Measurements from ENCODE around the gene ARID4A. TPM values are rescaled to one million over a fixed set of nuclear protein-coding genes. Genes with fewer than 3 reads are reported as not detected.

ARID4A gene
- total and polyA plus RNA-seq, 9 of the 15 experiments (the other 6 are each of a cell fraction or from before 2014, with no cell fraction given): 2.4 to 11.5 (median 8.7) TPM

DNA sequence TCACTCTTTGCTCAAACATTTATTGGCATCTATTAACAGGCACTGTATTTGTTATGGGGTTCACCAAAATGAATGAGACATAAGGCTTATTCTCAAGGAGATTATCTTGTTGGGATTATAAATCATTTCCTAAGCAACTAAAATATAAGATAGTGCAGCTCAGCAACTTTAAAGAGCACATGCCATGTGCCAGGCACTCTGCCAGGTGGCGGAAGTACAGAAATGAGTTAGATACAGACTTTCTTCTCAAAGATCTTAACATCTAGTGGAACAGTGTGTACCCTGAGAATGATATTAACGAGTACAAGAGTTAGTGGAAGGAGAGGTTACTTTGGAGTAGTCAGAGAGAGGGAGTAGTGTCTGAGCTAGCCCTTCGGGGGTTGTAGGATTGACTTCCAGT is 68.9 kb downstream of the ARID4A start:
- ATAC-seq: no peak
- TF ChIP-seq CBX3 (IDR thresholded peaks at IDR 0.05; ENCODE audit: borderline replicate concordance in 1 of 2, low read length in 2 of 2) (no peak), RBFOX2 (IDR thresholded peaks at IDR 0.05; ENCODE audit: low read depth, low read length) (no peak), TAF7 (tag; IDR thresholded peaks at IDR 0.05) (no peak)
- TF ChIP-seq, protein P1, sequence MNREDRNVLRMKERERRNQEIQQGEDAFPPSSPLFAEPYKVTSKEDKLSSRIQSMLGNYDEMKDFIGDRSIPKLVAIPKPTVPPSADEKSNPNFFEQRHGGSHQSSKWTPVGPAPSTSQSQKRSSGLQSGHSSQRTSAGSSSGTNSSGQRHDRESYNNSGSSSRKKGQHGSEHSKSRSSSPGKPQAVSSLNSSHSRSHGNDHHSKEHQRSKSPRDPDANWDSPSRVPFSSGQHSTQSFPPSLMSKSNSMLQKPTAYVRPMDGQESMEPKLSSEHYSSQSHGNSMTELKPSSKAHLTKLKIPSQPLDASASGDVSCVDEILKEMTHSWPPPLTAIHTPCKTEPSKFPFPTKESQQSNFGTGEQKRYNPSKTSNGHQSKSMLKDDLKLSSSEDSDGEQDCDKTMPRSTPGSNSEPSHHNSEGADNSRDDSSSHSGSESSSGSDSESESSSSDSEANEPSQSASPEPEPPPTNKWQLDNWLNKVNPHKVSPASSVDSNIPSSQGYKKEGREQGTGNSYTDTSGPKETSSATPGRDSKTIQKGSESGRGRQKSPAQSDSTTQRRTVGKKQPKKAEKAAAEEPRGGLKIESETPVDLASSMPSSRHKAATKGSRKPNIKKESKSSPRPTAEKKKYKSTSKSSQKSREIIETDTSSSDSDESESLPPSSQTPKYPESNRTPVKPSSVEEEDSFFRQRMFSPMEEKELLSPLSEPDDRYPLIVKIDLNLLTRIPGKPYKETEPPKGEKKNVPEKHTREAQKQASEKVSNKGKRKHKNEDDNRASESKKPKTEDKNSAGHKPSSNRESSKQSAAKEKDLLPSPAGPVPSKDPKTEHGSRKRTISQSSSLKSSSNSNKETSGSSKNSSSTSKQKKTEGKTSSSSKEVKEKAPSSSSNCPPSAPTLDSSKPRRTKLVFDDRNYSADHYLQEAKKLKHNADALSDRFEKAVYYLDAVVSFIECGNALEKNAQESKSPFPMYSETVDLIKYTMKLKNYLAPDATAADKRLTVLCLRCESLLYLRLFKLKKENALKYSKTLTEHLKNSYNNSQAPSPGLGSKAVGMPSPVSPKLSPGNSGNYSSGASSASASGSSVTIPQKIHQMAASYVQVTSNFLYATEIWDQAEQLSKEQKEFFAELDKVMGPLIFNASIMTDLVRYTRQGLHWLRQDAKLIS (CRISPR knock-in tag; IDR thresholded peaks at IDR 0.05): no peak
- TF ChIP-seq, protein P2, sequence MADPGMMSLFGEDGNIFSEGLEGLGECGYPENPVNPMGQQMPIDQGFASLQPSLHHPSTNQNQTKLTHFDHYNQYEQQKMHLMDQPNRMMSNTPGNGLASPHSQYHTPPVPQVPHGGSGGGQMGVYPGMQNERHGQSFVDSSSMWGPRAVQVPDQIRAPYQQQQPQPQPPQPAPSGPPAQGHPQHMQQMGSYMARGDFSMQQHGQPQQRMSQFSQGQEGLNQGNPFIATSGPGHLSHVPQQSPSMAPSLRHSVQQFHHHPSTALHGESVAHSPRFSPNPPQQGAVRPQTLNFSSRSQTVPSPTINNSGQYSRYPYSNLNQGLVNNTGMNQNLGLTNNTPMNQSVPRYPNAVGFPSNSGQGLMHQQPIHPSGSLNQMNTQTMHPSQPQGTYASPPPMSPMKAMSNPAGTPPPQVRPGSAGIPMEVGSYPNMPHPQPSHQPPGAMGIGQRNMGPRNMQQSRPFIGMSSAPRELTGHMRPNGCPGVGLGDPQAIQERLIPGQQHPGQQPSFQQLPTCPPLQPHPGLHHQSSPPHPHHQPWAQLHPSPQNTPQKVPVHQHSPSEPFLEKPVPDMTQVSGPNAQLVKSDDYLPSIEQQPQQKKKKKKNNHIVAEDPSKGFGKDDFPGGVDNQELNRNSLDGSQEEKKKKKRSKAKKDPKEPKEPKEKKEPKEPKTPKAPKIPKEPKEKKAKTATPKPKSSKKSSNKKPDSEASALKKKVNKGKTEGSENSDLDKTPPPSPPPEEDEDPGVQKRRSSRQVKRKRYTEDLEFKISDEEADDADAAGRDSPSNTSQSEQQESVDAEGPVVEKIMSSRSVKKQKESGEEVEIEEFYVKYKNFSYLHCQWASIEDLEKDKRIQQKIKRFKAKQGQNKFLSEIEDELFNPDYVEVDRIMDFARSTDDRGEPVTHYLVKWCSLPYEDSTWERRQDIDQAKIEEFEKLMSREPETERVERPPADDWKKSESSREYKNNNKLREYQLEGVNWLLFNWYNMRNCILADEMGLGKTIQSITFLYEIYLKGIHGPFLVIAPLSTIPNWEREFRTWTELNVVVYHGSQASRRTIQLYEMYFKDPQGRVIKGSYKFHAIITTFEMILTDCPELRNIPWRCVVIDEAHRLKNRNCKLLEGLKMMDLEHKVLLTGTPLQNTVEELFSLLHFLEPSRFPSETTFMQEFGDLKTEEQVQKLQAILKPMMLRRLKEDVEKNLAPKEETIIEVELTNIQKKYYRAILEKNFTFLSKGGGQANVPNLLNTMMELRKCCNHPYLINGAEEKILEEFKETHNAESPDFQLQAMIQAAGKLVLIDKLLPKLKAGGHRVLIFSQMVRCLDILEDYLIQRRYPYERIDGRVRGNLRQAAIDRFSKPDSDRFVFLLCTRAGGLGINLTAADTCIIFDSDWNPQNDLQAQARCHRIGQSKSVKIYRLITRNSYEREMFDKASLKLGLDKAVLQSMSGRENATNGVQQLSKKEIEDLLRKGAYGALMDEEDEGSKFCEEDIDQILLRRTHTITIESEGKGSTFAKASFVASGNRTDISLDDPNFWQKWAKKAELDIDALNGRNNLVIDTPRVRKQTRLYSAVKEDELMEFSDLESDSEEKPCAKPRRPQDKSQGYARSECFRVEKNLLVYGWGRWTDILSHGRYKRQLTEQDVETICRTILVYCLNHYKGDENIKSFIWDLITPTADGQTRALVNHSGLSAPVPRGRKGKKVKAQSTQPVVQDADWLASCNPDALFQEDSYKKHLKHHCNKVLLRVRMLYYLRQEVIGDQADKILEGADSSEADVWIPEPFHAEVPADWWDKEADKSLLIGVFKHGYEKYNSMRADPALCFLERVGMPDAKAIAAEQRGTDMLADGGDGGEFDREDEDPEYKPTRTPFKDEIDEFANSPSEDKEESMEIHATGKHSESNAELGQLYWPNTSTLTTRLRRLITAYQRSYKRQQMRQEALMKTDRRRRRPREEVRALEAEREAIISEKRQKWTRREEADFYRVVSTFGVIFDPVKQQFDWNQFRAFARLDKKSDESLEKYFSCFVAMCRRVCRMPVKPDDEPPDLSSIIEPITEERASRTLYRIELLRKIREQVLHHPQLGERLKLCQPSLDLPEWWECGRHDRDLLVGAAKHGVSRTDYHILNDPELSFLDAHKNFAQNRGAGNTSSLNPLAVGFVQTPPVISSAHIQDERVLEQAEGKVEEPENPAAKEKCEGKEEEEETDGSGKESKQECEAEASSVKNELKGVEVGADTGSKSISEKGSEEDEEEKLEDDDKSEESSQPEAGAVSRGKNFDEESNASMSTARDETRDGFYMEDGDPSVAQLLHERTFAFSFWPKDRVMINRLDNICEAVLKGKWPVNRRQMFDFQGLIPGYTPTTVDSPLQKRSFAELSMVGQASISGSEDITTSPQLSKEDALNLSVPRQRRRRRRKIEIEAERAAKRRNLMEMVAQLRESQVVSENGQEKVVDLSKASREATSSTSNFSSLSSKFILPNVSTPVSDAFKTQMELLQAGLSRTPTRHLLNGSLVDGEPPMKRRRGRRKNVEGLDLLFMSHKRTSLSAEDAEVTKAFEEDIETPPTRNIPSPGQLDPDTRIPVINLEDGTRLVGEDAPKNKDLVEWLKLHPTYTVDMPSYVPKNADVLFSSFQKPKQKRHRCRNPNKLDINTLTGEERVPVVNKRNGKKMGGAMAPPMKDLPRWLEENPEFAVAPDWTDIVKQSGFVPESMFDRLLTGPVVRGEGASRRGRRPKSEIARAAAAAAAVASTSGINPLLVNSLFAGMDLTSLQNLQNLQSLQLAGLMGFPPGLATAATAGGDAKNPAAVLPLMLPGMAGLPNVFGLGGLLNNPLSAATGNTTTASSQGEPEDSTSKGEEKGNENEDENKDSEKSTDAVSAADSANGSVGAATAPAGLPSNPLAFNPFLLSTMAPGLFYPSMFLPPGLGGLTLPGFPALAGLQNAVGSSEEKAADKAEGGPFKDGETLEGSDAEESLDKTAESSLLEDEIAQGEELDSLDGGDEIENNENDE (IDR thresholded peaks at IDR 0.05; ENCODE audit: low read depth, low read length): no peak
- Histone ChIP-seq H3K27me3 (ENCODE audit: control insufficient read depth in 2 of 2, insufficient read depth in 2 of 2, low read length in 2 of 2) (no peaks in the 10 kb centered on the region), H2AFZ (ENCODE audit: low read depth, low read length) (no peak overlapping the region), H3K79me2 (ENCODE audit: control insufficient read depth, insufficient read depth, low read length) (no peaks in the 10 kb centered on the region), H4K20me1 (replicated peaks; ENCODE audit: control insufficient read depth, insufficient read depth, low read length) (no peaks in the 10 kb centered on the region), H3K9me1 (ENCODE audit: control insufficient read depth, insufficient read depth, low read length) (no peaks in the 10 kb centered on the region), H3K4me2 (ENCODE audit: insufficient read depth, low read length) (no peak overlapping the region), H3K4me1 (replicated peaks in 1 of 2; ENCODE audit: control insufficient read depth in 2 of 2, insufficient read depth in 2 of 2, low read length in 2 of 2) (no peaks in the 10 kb centered on the region), H3K36me3 (ENCODE audit: control insufficient read depth, insufficient read depth, low read length) (peaks cover 36% of the 10 kb centered on the region; the same call in 2 of the 3 replicates), H3K9ac (ENCODE audit: insufficient read depth in 1 of 2, low read depth in 2 of 2, low read length in 2 of 2) (no peak overlapping the region), H3K9me3 (replicated peaks; ENCODE audit: control insufficient read depth, insufficient read depth, low read depth, low read length) (no peaks in the 10 kb centered on the region), H3K4me3 (no peak overlapping the region), H3K27ac (ENCODE audit: extremely low read depth, low read depth, low read length) (no peak overlapping the region)
- ChIA-PET CTCF (ENCODE audit: low intra/inter-chr PET ratio) (no interaction called here), POLR2A (no interaction called here)
- in situ Hi-C loops (cut with MboI) (loop anchor here (25.0 kb wide), 1 partner anchor 255 kb away; no protein-coding TSS in a partner anchor), intact Hi-C loops (cut with micrococcal nuclease) (no loop called here)
- FAIRE-seq: no peak
- DNase-seq (ENCODE audit: extremely low read depth in 1 of 4, low spot score in 3 of 4): no peak
- 77% methylated on average over 3 of the region's 3 CpGs for WGBS (ENCODE audit: insufficient coverage, low coverage, missing lambda C conversion rate)
- no TSS peak for BruUV-seq (replicated peaks)
